ENCODE results near the gene SPRR3.

The SPRR3 gene

GRCh38 chr1:152972196-152972886 lies 29.2 kb upstream of the SPRR3 start:
- no peaks in the 10 kb centered on the region for H3K4me1 Mint-ChIP-seq (ENCODE audit: low read depth)
- H3K9me3 Mint-ChIP-seq: no peaks in the 10 kb centered on the region
- H3K27me3 Mint-ChIP-seq: peaks cover 18% of the 10 kb centered on the region
- H3K36me3 Mint-ChIP-seq (ENCODE audit: low read depth): no peaks in the 10 kb centered on the region
- H3K27ac Mint-ChIP-seq: no peak overlapping the region
- no peak overlapping the region for H3K4me3 Mint-ChIP-seq

GRCh38 chr1:152976688-152977087 lies 24.9 kb upstream of the SPRR3 start:
- Mint-ChIP-seq H3K4me3 (no peak overlapping the region), H3K27me3 (peaks cover 34% of the 10 kb centered on the region), H3K4me1 (ENCODE audit: low read depth) (no peaks in the 10 kb centered on the region), H3K27ac (no peak overlapping the region), H3K9me3 (no peaks in the 10 kb centered on the region), H3K36me3 (ENCODE audit: low read depth) (no peaks in the 10 kb centered on the region)

- Mint-ChIP-seq H3K9me3 (no peaks in the 10 kb centered on the region), H3K4me3 (no peak overlapping the region), H3K36me3 (ENCODE audit: low read depth) (no peaks in the 10 kb centered on the region), H3K27me3 (peaks cover 37% of the 10 kb centered on the region), H3K4me1 (ENCODE audit: low read depth) (no peaks in the 10 kb centered on the region), H3K27ac (no peak overlapping the region)
Measured at GRCh38 chr1:152977614-152978013, 23.9 kb upstream of the SPRR3 start.

- Mint-ChIP-seq H3K36me3 (ENCODE audit: low read depth) (no peaks in the 10 kb centered on the region), H3K4me1 (ENCODE audit: low read depth) (no peaks in the 10 kb centered on the region), H3K4me3 (no peak overlapping the region), H3K27ac (no peak overlapping the region), H3K9me3 (no peaks in the 10 kb centered on the region), H3K27me3 (peaks cover 36% of the 10 kb centered on the region)
Measured at GRCh38 chr1:152980676-152981075, 20.9 kb upstream of the SPRR3 start.

- H3K4me3 Mint-ChIP-seq: no peak overlapping the region
- H3K9me3 Mint-ChIP-seq: peaks cover 3% of the 10 kb centered on the region
- no peaks in the 10 kb centered on the region for H3K4me1 Mint-ChIP-seq (ENCODE audit: low read depth)
- H3K27me3 Mint-ChIP-seq: peaks cover 37% of the 10 kb centered on the region
- H3K27ac Mint-ChIP-seq: no peak overlapping the region
- H3K36me3 Mint-ChIP-seq (ENCODE audit: low read depth): no peaks in the 10 kb centered on the region
Measured at GRCh38 chr1:152981146-152981871, 20.2 kb upstream of the SPRR3 start.

GRCh38 chr1:152982076-152982475 lies 19.5 kb upstream of the SPRR3 start:
- H3K9me3 Mint-ChIP-seq: peaks cover 5% of the 10 kb centered on the region
- no peak overlapping the region for H3K4me3 Mint-ChIP-seq
- H3K36me3 Mint-ChIP-seq (ENCODE audit: low read depth): no peaks in the 10 kb centered on the region
- peaks cover 39% of the 10 kb centered on the region for H3K27me3 Mint-ChIP-seq
- H3K4me1 Mint-ChIP-seq (ENCODE audit: low read depth): no peaks in the 10 kb centered on the region
- no peak overlapping the region for H3K27ac Mint-ChIP-seq

GRCh38 chr1:152983234-152983633 lies 18.3 kb upstream of the SPRR3 start:
- peaks cover 42% of the 10 kb centered on the region for H3K27me3 Mint-ChIP-seq
- H3K27ac Mint-ChIP-seq: no peak overlapping the region
- H3K4me1 Mint-ChIP-seq (ENCODE audit: low read depth): no peaks in the 10 kb centered on the region
- peaks cover 5% of the 10 kb centered on the region for H3K9me3 Mint-ChIP-seq
- H3K4me3 Mint-ChIP-seq: no peak overlapping the region
- H3K36me3 Mint-ChIP-seq (ENCODE audit: low read depth): no peaks in the 10 kb centered on the region

- Mint-ChIP-seq H3K9me3 (peaks cover 5% of the 10 kb centered on the region), H3K27me3 (peaks cover 42% of the 10 kb centered on the region), H3K36me3 (ENCODE audit: low read depth) (no peaks in the 10 kb centered on the region), H3K27ac (no peak within 1 kb of the TSS), H3K4me3 (no peak within 1 kb of the TSS), H3K4me1 (ENCODE audit: low read depth) (no peaks in the 10 kb centered on the region)
Measured at GRCh38 chr1:152983743-152984142, 17.8 kb upstream of the SPRR3 start, which contains the start of gene SPRR1A. TSS of gene SPRR1A (plus strand) at chr1:152984081. CDS start at chr1:152985231, 1,150 bp downstream.

GRCh38 chr1:152986578-152986977 lies 15.0 kb upstream of the SPRR3 start:
- no peaks in the 10 kb centered on the region for H3K4me1 Mint-ChIP-seq (ENCODE audit: low read depth)
- H3K9me3 Mint-ChIP-seq: peaks cover 5% of the 10 kb centered on the region
- no peak overlapping the region for H3K27ac Mint-ChIP-seq
- peaks cover 37% of the 10 kb centered on the region for H3K27me3 Mint-ChIP-seq
- H3K4me3 Mint-ChIP-seq: no peak overlapping the region
- no peaks in the 10 kb centered on the region for H3K36me3 Mint-ChIP-seq (ENCODE audit: low read depth)

GRCh38 chr1:152993186-152993585 lies 8.4 kb upstream of the SPRR3 start:
- no peaks in the 10 kb centered on the region for H3K4me1 Mint-ChIP-seq (ENCODE audit: low read depth)
- H3K9me3 Mint-ChIP-seq: no peaks in the 10 kb centered on the region
- no peak overlapping the region for H3K4me3 Mint-ChIP-seq
- no peak overlapping the region for H3K27ac Mint-ChIP-seq
- no peaks in the 10 kb centered on the region for H3K36me3 Mint-ChIP-seq (ENCODE audit: low read depth)
- peaks cover 30% of the 10 kb centered on the region for H3K27me3 Mint-ChIP-seq

GRCh38 chr1:152995842-152996241 lies 5.7 kb upstream of the SPRR3 start:
- H3K27me3 Mint-ChIP-seq: peaks cover 35% of the 10 kb centered on the region
- no peak overlapping the region for H3K4me3 Mint-ChIP-seq
- H3K4me1 Mint-ChIP-seq (ENCODE audit: low read depth): no peaks in the 10 kb centered on the region
- H3K27ac Mint-ChIP-seq: no peak overlapping the region
- H3K36me3 Mint-ChIP-seq (ENCODE audit: low read depth): no peaks in the 10 kb centered on the region
- H3K9me3 Mint-ChIP-seq: no peaks in the 10 kb centered on the region

GRCh38 chr1:152996633-152997400 lies 4.7 kb upstream of the SPRR3 start:
- no peak overlapping the region for H3K4me3 Mint-ChIP-seq
- H3K36me3 Mint-ChIP-seq (ENCODE audit: low read depth): no peaks in the 10 kb centered on the region
- H3K27me3 Mint-ChIP-seq: peaks cover 37% of the 10 kb centered on the region
- no peaks in the 10 kb centered on the region for H3K4me1 Mint-ChIP-seq (ENCODE audit: low read depth)
- no peaks in the 10 kb centered on the region for H3K9me3 Mint-ChIP-seq
- no peak overlapping the region for H3K27ac Mint-ChIP-seq

- no peaks in the 10 kb centered on the region for H3K36me3 Mint-ChIP-seq (ENCODE audit: low read depth)
- H3K27ac Mint-ChIP-seq: no peak overlapping the region
- H3K27me3 Mint-ChIP-seq: peaks cover 35% of the 10 kb centered on the region
- no peaks in the 10 kb centered on the region for H3K9me3 Mint-ChIP-seq
- H3K4me3 Mint-ChIP-seq: no peak overlapping the region
- H3K4me1 Mint-ChIP-seq (ENCODE audit: low read depth): no peaks in the 10 kb centered on the region
Measured at GRCh38 chr1:152997901-152998300, 3.6 kb upstream of the SPRR3 start.

GRCh38 chr1:152998476-152998875 lies 3.1 kb upstream of the SPRR3 start:
- Mint-ChIP-seq H3K4me1 (ENCODE audit: low read depth) (no peaks in the 10 kb centered on the region), H3K4me3 (no peak overlapping the region), H3K27ac (no peak overlapping the region), H3K9me3 (no peaks in the 10 kb centered on the region), H3K27me3 (peaks cover 33% of the 10 kb centered on the region), H3K36me3 (ENCODE audit: low read depth) (no peaks in the 10 kb centered on the region)

- H3K4me1 Mint-ChIP-seq (ENCODE audit: low read depth): no peaks in the 10 kb centered on the region
- no peak overlapping the region for H3K27ac Mint-ChIP-seq
- H3K9me3 Mint-ChIP-seq: no peaks in the 10 kb centered on the region
- no peak overlapping the region for H3K4me3 Mint-ChIP-seq
- H3K36me3 Mint-ChIP-seq (ENCODE audit: low read depth): no peaks in the 10 kb centered on the region
- peaks cover 33% of the 10 kb centered on the region for H3K27me3 Mint-ChIP-seq
Measured at GRCh38 chr1:152999818-153000217, 1.7 kb upstream of the SPRR3 start.
